CMK (cell line): ENCODE data around the gene MMP11.

ENCODE experiments used
- DNase-seq: peaks from one replicate; pipeline ENCODE4 v3.0.0-alpha.2; 2010; ENCODE audit warnings: low read depth

MMP11 gene

GRCh38 chr22:23803001-23803819, 30.6 kb downstream of the MMP11 start:
- no peak for DNase-seq

GRCh38 chr22:23804781-23805291, 32.2 kb downstream of the MMP11 start:
- no peak for DNase-seq

- DNase-seq = no peak
Observed at GRCh38 chr22:23806837-23807236, 34.2 kb downstream of the MMP11 start.

- DNase-seq = no peak
Observed at GRCh38 chr22:23812378-23812777, 39.7 kb downstream of the MMP11 start.

GRCh38 chr22:23815541-23816155, 43.0 kb downstream of the MMP11 start:
- no peak for DNase-seq

GRCh38 chr22:23816156-23816976, 43.7 kb downstream of the MMP11 start:
- no peak for DNase-seq

- no peak for DNase-seq
Observed at GRCh38 chr22:23817146-23817545, 44.5 kb downstream of the MMP11 start.

- no peak for DNase-seq
Observed at GRCh38 chr22:23818541-23818940, 45.9 kb downstream of the MMP11 start.

- DNase-seq = no peak
Observed at GRCh38 chr22:23820748-23821211, 48.1 kb downstream of the MMP11 start.

GRCh38 chr22:23822101-23822671, 49.5 kb downstream of the MMP11 start:
- no peak for DNase-seq

GRCh38 chr22:23823331-23823791, 50.7 kb downstream of the MMP11 start:
- DNase-seq = no peak

GRCh38 chr22:23824476-23825245, 52.0 kb downstream of the MMP11 start:
- no peak for DNase-seq

- DNase-seq = no peak
Observed at GRCh38 chr22:23825246-23825905, 52.7 kb downstream of the MMP11 start.

GRCh38 chr22:23826510-23827350, 54.1 kb downstream of the MMP11 start:
- DNase-seq = no peak

GRCh38 chr22:23827351-23827995, 54.8 kb downstream of the MMP11 start:
- DNase-seq = no peak

- DNase-seq = no peak
Observed at GRCh38 chr22:23828800-23829680, 56.4 kb downstream of the MMP11 start.

- DNase-seq = no peak
Observed at GRCh38 chr22:23829845-23830372, 57.3 kb downstream of the MMP11 start.

- DNase-seq = no peak
Observed at GRCh38 chr22:23831261-23831660, 58.6 kb downstream of the MMP11 start.
